HepG2 (cell line): Measurements from ENCODE around the gene CLCA1. TPM values are rescaled to one million over a fixed set of nuclear protein-coding genes. Genes with fewer than 3 reads are reported as not detected.

Source experiments
- ATAC-seq: fragments of 200-7000 bp; cut with Tn5 transposase; 3 replicates; pipeline ENCODE4 v1.9.1; 2020; ENCODE audit warnings: mild to moderate bottlenecking, moderate library complexity
- BruUV-seq: library from RNA; stranded (reverse); fragments of 400-500 nt; replicated peaks from 2 replicates; lab custom pipeline; 2021; lab: Mats Ljungman, UMichigan
- CTCF ChIA-PET: fragments of 300-600 bp; formaldehyde crosslinking; extraction: SDS; loops from one replicate; lab custom pipeline; 2021; ENCODE audit warnings: low total read pairs, inconsistent platforms, low intra/inter-chr PET ratio; lab: Yijun Ruan, JAX
- POLR2A ChIA-PET: fragments of 350-600 bp; sonication (Branson Sonifier 250); formaldehyde crosslinking; loops from one replicate; lab custom pipeline; 2020; ENCODE audit warnings: antibody characterized with exemption, inconsistent platforms; lab: Yijun Ruan, JAX
- DNase-seq: peaks from one replicate; pipeline ENCODE4 v3.0.0-alpha.2; 2015; ENCODE audit warnings: low spot score
- FAIRE-seq: peaks from 3 replicates; lab custom pipeline; 2011; peaks lifted over from hg19 to GRCh38; lab: Jason Lieb, UNC
- H2AFZ ChIP-seq: one replicate; pipeline ENCODE4 v1.6.1; 2011; ENCODE audit warnings: low read length, inconsistent platforms
- H3K27ac ChIP-seq: fragments of 300-600 bp; 3 replicates; pipeline ENCODE4 v1.8.0; 2011; ENCODE audit warnings: mixed run types, mild to moderate bottlenecking, mixed read lengths, low read length, inconsistent platforms; ENCODE audit not compliant: insufficient read depth; ENCODE audit errors: extremely low read length
- H3K27me3 ChIP-seq, 2 experiments: fragments of 200-600 bp in 1 of 2; 2 replicates in 1 of 2; 3 replicates in 1 of 2; pipeline versions ENCODE4 v1.6.0 to v1.8.0; 2011; ENCODE audit warnings: low read length in 2 of 2, mild to moderate bottlenecking in 2 of 2, moderate library complexity in 2 of 2, inconsistent platforms in 1 of 2; ENCODE audit not compliant: insufficient read depth in 2 of 2, control insufficient read depth in 1 of 2
- H3K36me3 ChIP-seq, 2 experiments: fragments of 200-600 bp in 1 of 2; replicated peaks in 1 of 2; 2 replicates in 1 of 2; 3 replicates in 1 of 2; pipeline versions ENCODE4 v1.5.1 to v1.8.0; 2011; ENCODE audit warnings: low read length in 2 of 2, inconsistent platforms in 1 of 2; ENCODE audit not compliant: insufficient read depth in 2 of 2, control insufficient read depth in 1 of 2
- H3K4me1 ChIP-seq: 2 replicates; pipeline ENCODE4 v1.5.1; 2012; ENCODE audit warnings: low read length, inconsistent platforms; ENCODE audit not compliant: insufficient read depth
- H3K4me2 ChIP-seq: 2 replicates; pipeline ENCODE4 v1.6.0; 2011; ENCODE audit warnings: low read depth, low read length, inconsistent platforms
- H3K4me3 ChIP-seq, 3 experiments: fragments of 200-600 bp in 1 of 3; sonication (generic), shearing (Covaris generic) in 1 of 3; replicated peaks in 1 of 3; 2 replicates each; pipeline ENCODE4 v1.5.1; 2011 to 2016; ENCODE audit warnings: low read length in 3 of 3, inconsistent platforms in 2 of 3, low read depth in 2 of 3, mild to moderate bottlenecking in 2 of 3, control low read depth in 1 of 3, mixed read lengths in 1 of 3; ENCODE audit not compliant: insufficient read depth in 1 of 3
- H3K79me2 ChIP-seq: one replicate; pipeline ENCODE4 v1.6.1; 2011; ENCODE audit warnings: low read length, inconsistent platforms; ENCODE audit not compliant: insufficient read depth
- H3K9ac ChIP-seq: 2 replicates; pipeline ENCODE4 v1.6.0; 2011; ENCODE audit warnings: mild to moderate bottlenecking, low read depth, low read length, inconsistent platforms; ENCODE audit not compliant: insufficient read depth
- H3K9me3 ChIP-seq: 2 replicates; pipeline ENCODE4 v1.5.1; 2012; ENCODE audit warnings: mild to moderate bottlenecking, low read length
- H4K20me1 ChIP-seq: 2 replicates; pipeline ENCODE4 v1.6.0; 2011; ENCODE audit warnings: inconsistent platforms, mild to moderate bottlenecking, low read length, moderate library complexity; ENCODE audit not compliant: insufficient read depth
- ATF1 ChIP-seq: IDR thresholded peaks from 2 replicates; pipeline ENCODE4 v1.6.1; 2016; ENCODE audit warnings: mild to moderate bottlenecking, control low read depth
- BCL6 ChIP-seq: IDR thresholded peaks from 2 replicates; pipeline ENCODE4 v1.6.1; 2016; ENCODE audit warnings: missing genetic modification reagents, missing compliant biosample characterization
- GPN1 ChIP-seq: sonication (generic); formaldehyde crosslinking; IDR thresholded peaks from 2 replicates; pipeline ENCODE4 v1.5.1; 2020; ENCODE audit warnings: missing genetic modification reagents, borderline replicate concordance
- HNRNPH1 ChIP-seq: fragments of 200-400 bp; formaldehyde crosslinking; optimal IDR thresholded peaks from 2 replicates; pipeline ENCODE3; 2017; ENCODE audit warnings: mild to moderate bottlenecking, low read depth, low read length
- IRX3 ChIP-seq: sonication (generic); formaldehyde crosslinking; IDR thresholded peaks from 2 replicates; pipeline ENCODE4 v1.8.1; 2023; ENCODE audit warnings: mild to moderate bottlenecking, low read depth, missing genetic modification reagents, borderline replicate concordance
- SNRNP70 ChIP-seq: fragments of 200-400 bp; formaldehyde crosslinking; IDR thresholded peaks from 2 replicates; pipeline ENCODE4 v1.6.1; 2017; ENCODE audit warnings: mild to moderate bottlenecking, low read depth, low read length, moderate library complexity
- SP1 ChIP-seq, 2 experiments: fragments of 450-650 bp in 1 of 2; sonication (generic) in 1 of 2; formaldehyde crosslinking in 1 of 2; IDR thresholded peaks; 2 replicates each; pipeline versions ENCODE4 v1.4.0 to v1.6.1; 2016 to 2020; ENCODE audit warnings: missing genetic modification reagents in 1 of 2
- SUZ12 ChIP-seq: fragments of 150-350 bp; IDR thresholded peaks from 2 replicates; pipeline ENCODE4 v1.6.1; 2014; ENCODE audit warnings: low read depth, low read length
- U2AF1 ChIP-seq: fragments of 200-400 bp; formaldehyde crosslinking; optimal IDR thresholded peaks from 2 replicates; pipeline ENCODE3; 2017; ENCODE audit warnings: mild to moderate bottlenecking, low read depth, low read length
- ZNF256 ChIP-seq: sonication (generic); formaldehyde crosslinking; conservative IDR thresholded peaks from 2 replicates; pipeline ENCODE4 v1.4.0; 2020; ENCODE audit warnings: missing genetic modification reagents
- ZNF33B ChIP-seq: sonication (generic); formaldehyde crosslinking; IDR thresholded peaks from 2 replicates; pipeline ENCODE4 v1.5.1; 2020; ENCODE audit warnings: mild to moderate bottlenecking, missing genetic modification reagents
- WGBS: methylation state at CpG from one replicate; pipeline ENCODE4 v1.1.6; 2017; ENCODE audit warnings: low lambda C conversion rate; 5-methylcytosine and 5-hydroxymethylcytosine counted together
- in situ Hi-C: cut with HindIII; loops from 2 replicates; pipeline ENCODE4 v1.10.0; 2017; ENCODE audit warnings: low pct_unique_long_range_greater_than_20kb; ENCODE audit not compliant: extremely low pct_ligation_motif_present
- intact Hi-C: fragments of 100-400 bp; cut with micrococcal nuclease; formaldehyde crosslinking; loops from one replicate; pipeline ENCODE4 v1.10.0; 2022; ENCODE audit not compliant: unreplicated experiment
- polyA plus RNA-seq, 8 experiments: library from polyadenylated mRNA; depleted of rRNA in 3 of 8; stranded (reverse) in 7 of 8; unstranded in 1 of 8; fragments of >200 nt; fragmentation: Illumina TruSeq in 4 of 8; extraction: Trizol in 4 of 8; gene quantifications; 2 replicates each; pipeline versions ENCODE4 v1.2.1 to v1.2.3, GENCODE V29; 2011 to 2016; ENCODE audit warnings: low read depth in 4 of 8, missing spikeins in 1 of 8, mixed read lengths in 1 of 8; ENCODE audit not compliant: insufficient read depth in 1 of 8
- total RNA-seq, 5 experiments: library from RNA; depleted of rRNA; stranded (reverse); fragments of >200 nt; fragmentation: Illumina TruSeq; extraction: Trizol; gene quantifications; 2 replicates each; pipeline ENCODE4 v1.2.3, GENCODE V29; 2016; ENCODE audit warnings: low read depth in 1 of 5
- TF ChIP-seq, protein P1 (sequence below): sonication (generic); formaldehyde crosslinking; IDR thresholded peaks from 2 replicates; pipeline ENCODE4 v1.5.1; 2020; ENCODE audit warnings: missing genetic modification reagents, mild to moderate bottlenecking, borderline replicate concordance
- TF ChIP-seq, protein P2 (sequence below): IDR thresholded peaks from 2 replicates; pipeline ENCODE4 v1.6.1; 2016; ENCODE audit warnings: low read depth, control low read depth

The CLCA1 gene
- total and polyA plus RNA-seq, 2 of the 13 experiments (the other 11 are each of a cell fraction or from before 2014, with no cell fraction given), result not detected

DNA sequence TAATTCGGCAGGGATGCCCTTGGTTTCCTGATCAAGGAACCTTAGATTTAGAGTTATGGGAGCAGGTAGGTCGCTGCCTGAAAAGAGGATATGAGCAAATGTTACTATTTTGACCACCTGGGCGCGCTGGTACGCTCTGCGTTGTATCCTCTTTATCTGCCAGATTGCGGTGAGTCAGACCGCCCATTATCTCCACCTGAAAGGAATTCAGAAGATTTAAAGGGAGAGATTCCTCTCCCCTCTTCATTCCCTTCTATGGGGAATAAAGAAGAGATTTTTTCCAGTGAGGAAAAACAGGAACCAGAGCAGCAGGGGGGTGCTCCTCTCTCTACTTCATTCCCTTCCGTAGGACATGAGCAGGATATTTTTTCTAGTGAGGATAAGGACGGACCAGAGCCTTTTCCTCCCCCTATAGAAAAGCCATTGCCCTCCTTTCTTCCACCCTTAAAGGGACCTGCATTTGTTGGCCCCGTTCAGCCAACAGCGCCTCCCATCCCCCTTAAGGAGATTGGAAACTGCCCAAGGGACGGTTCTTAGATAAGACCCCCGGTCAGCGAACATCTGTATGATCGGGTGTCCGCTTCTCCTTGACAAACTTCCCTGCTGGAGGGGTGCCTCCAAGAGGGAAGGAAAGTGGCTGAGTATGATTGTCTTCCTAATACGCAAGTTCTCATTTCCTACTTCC lies 34.1 kb downstream of the CLCA1 start:
- Histone ChIP-seq H3K9me3 (no peaks in the 10 kb centered on the region), H3K27me3 (peaks cover 5 to 39% of the 10 kb centered on the region in 2 experiments; a peak in 4 of 5 replicates), H3K9ac (no peak overlapping the region), H3K27ac (no peak overlapping the region), H2AFZ (no peak overlapping the region), H3K4me1 (0 out of 2 replicates have a peak, but pooled peaks cover 6% of the 10 kb centered on the region), H4K20me1 (no peaks in the 10 kb centered on the region), H3K36me3 (no peaks in the 10 kb centered on the region), H3K4me2 (peak overlapping the region; percentile 0; the same call in 1 of the 2 replicates), H3K4me3 (no peak overlapping the region), H3K79me2 (no peaks in the 10 kb centered on the region)
- in situ Hi-C loops, result loop anchor here (10.0 to 25.0 kb wide), 2 partner anchors 118 to 184 kb away; no protein-coding TSS in a partner anchor
- 34% methylated on average over 18 of the region's 18 CpGs for WGBS
- no peak for FAIRE-seq
- POLR2A ChIA-PET, result no interaction called here
- BruUV-seq, result no TSS peak
- intact Hi-C loops, result loop anchor here (1.0 to 10.0 kb wide), 5 partner anchors 29 to 462 kb away; no protein-coding TSS in a partner anchor
- ATAC-seq, result peak; percentile 62
- DNase-seq, result peak; percentile 6
- TF ChIP-seq, protein P1, sequence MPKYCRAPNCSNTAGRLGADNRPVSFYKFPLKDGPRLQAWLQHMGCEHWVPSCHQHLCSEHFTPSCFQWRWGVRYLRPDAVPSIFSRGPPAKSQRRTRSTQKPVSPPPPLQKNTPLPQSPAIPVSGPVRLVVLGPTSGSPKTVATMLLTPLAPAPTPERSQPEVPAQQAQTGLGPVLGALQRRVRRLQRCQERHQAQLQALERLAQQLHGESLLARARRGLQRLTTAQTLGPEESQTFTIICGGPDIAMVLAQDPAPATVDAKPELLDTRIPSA (CRISPR knock-in tag), result no peak
- TF ChIP-seq ATF1 (CRISPR knock-in tag) (no peak), ZNF33B (CRISPR knock-in tag) (no peak), ZNF256 (CRISPR knock-in tag) (no peak), GPN1 (CRISPR knock-in tag) (no peak), U2AF1 (no peak), SUZ12 (no peak), SP1 (IDR thresholded peaks at IDR 0.05) (no peak), SP1 (CRISPR knock-in tag; IDR thresholded peaks at IDR 0.05) (no peak), SNRNP70 (no peak), HNRNPH1 (no peak), IRX3 (CRISPR knock-in tag) (no peak), BCL6 (no peak)
- TF ChIP-seq, protein P2, sequence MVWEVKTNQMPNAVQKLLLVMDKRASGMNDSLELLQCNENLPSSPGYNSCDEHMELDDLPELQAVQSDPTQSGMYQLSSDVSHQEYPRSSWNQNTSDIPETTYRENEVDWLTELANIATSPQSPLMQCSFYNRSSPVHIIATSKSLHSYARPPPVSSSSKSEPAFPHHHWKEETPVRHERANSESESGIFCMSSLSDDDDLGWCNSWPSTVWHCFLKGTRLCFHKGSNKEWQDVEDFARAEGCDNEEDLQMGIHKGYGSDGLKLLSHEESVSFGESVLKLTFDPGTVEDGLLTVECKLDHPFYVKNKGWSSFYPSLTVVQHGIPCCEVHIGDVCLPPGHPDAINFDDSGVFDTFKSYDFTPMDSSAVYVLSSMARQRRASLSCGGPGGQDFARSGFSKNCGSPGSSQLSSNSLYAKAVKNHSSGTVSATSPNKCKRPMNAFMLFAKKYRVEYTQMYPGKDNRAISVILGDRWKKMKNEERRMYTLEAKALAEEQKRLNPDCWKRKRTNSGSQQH (CRISPR knock-in tag), result no peak
- CTCF ChIA-PET, result interaction anchor here (0.9 to 3.3 kb wide), 3 partner anchors 29 to 239 kb away, joined by 3 to 18 read pairs (median 8); no protein-coding TSS in a partner anchor
